Neural cell (in vitro differentiated cells): ENCODE measurements around the gene ABT1.

Experiments used
- CTCF ChIP-seq: fragments of 450-650 bp; IDR thresholded peaks from 2 replicates; pipeline ENCODE4 v1.5.1; 2014; ENCODE audit warnings: antibody characterized with exemption, mild to moderate bottlenecking, moderate library complexity; ENCODE audit not compliant: poor library complexity, severe bottlenecking
- EP300 ChIP-seq: fragments of 450-650 bp; conservative IDR thresholded peaks from 2 replicates; pipeline ENCODE4 v1.6.1; 2014; ENCODE audit warnings: antibody characterized with exemption, mild to moderate bottlenecking, moderate library complexity; ENCODE audit not compliant: poor library complexity, severe bottlenecking
- EZH2 ChIP-seq: fragments of 200-600, 300-800 bp; shearing (Covaris generic), sonication (generic); IDR thresholded peaks from 2 replicates; pipeline ENCODE4 v1.6.1; 2014; ENCODE audit warnings: antibody characterized with exemption, low read length, borderline replicate concordance, mild to moderate bottlenecking; ENCODE audit not compliant: insufficient read depth, poor library complexity, severe bottlenecking
- MXI1 ChIP-seq: fragments of 450-650 bp; conservative IDR thresholded peaks from 2 replicates; pipeline ENCODE4 v1.6.1; 2014; ENCODE audit warnings: antibody characterized with exemption, mild to moderate bottlenecking; ENCODE audit not compliant: poor library complexity, severe bottlenecking
- POLR2AphosphoS5 ChIP-seq: IDR thresholded peaks from 2 replicates; pipeline ENCODE4 v1.6.1; 2012
- RAD21 ChIP-seq: fragments of 450-650 bp; conservative IDR thresholded peaks from 2 replicates; pipeline ENCODE4 v1.6.1; 2014; ENCODE audit warnings: antibody characterized with exemption, mild to moderate bottlenecking, moderate library complexity
- REST ChIP-seq: IDR thresholded peaks from 2 replicates; pipeline ENCODE4 v1.6.1; 2012; ENCODE audit warnings: borderline replicate concordance
- SMC3 ChIP-seq: fragments of 450-650 bp; conservative IDR thresholded peaks from 2 replicates; pipeline ENCODE4 v1.6.1; 2014; ENCODE audit warnings: antibody characterized with exemption, mild to moderate bottlenecking, moderate library complexity; ENCODE audit not compliant: poor library complexity
- TAF1 ChIP-seq: IDR thresholded peaks from 2 replicates; pipeline ENCODE4 v1.6.1; 2012; ENCODE audit warnings: low read depth

- TF ChIP-seq POLR2AphosphoS5 (no peak), TAF1 (no peak), EP300 (no peak), RAD21 (no peak), CTCF (no peak), EZH2 (no peak), SMC3 (no peak), MXI1 (no peak), REST (no peak)
These were observed 27.4 kb upstream of the ABT1 start for GRCh38 chr6:26569433-26569764.
